Kidney (tissue), 14 donors: ENCODE data around the gene TCF7L2. TPM values are rescaled to one million over a fixed set of nuclear protein-coding genes. Genes with fewer than 3 reads are reported as not detected.

Source experiments
- DNase-seq, 5 donors: peaks; one replicate each; pipeline ENCODE4 v3.0.0-alpha.2; 2013 to 2020
- FAIRE-seq: peaks from 2 replicates; lab custom pipeline; 2012; peaks lifted over from hg19 to GRCh38; lab: Jason Lieb, UNC
- H3K27ac ChIP-seq, 2 donors: one replicate each; pipeline ENCODE4 v1.7.0; 2013; ENCODE audit warnings: low read depth in 2 of 2, low read length in 2 of 2, inconsistent platforms in 1 of 2
- H3K27me3 ChIP-seq: one replicate; pipeline ENCODE4 v1.7.1; 2013; ENCODE audit warnings: low read length, inconsistent platforms; ENCODE audit not compliant: control insufficient read depth, insufficient read depth
- H3K36me3 ChIP-seq, 3 donors: one replicate each; pipeline versions ENCODE4 v1.7.0 to v1.7.1; 2013; ENCODE audit warnings: low read length in 3 of 3, control low read depth in 1 of 3, inconsistent platforms in 1 of 3; ENCODE audit not compliant: insufficient read depth in 3 of 3, control insufficient read depth in 2 of 3
- H3K4me1 ChIP-seq, 3 donors: one replicate each; pipeline versions ENCODE4 v1.7.0 to v1.7.1; 2013; ENCODE audit warnings: low read length in 3 of 3, inconsistent platforms in 1 of 3, low read depth in 1 of 3; ENCODE audit not compliant: control insufficient read depth in 2 of 3, insufficient read depth in 2 of 3
- H3K4me3 ChIP-seq, 3 donors: one replicate each; pipeline versions ENCODE4 v1.7.0 to v1.8.1; 2013; ENCODE audit warnings: low read length in 3 of 3, control low read depth in 1 of 3, inconsistent platforms in 1 of 3
- H3K9ac ChIP-seq, 3 donors: one replicate each; pipeline versions ENCODE4 v1.7.0 to v1.7.1; 2013; ENCODE audit warnings: low read length in 3 of 3, control low read depth in 1 of 3, inconsistent platforms in 1 of 3
- H3K9me3 ChIP-seq, 3 donors: one replicate each; pipeline versions ENCODE4 v1.7.0 to v1.7.1; 2013; ENCODE audit warnings: low read length in 3 of 3, control low read depth in 1 of 3, inconsistent platforms in 1 of 3; ENCODE audit not compliant: control insufficient read depth in 2 of 3, insufficient read depth in 1 of 3
- intact Hi-C: fragments of 100-400 bp; cut with DNase I; formaldehyde crosslinking; loops from one replicate; pipeline ENCODE4 v1.11.1; 2022
- polyA plus RNA-seq: library from polyadenylated mRNA; stranded (reverse); fragments of 350-450 nt; fragmentation: Illumina TruSeq; extraction: RNeasy Lipid Tissue Mini Kit (QIAGEN cat#74804); gene quantifications from one replicate; pipeline ENCODE4 v1.2.3, GENCODE V29; 2014; ENCODE audit warnings: low read depth, low replicate concordance; ENCODE audit not compliant: insufficient read depth
- total RNA-seq: library from RNA; stranded (reverse); fragmentation: NEBNext Ultra II Directional; extraction: Animal tissue kit (Norgen Biotek cat#: 25700); gene quantifications from one replicate; pipeline ENCODE4 v1.2.1, GENCODE V29; 2021
- TF ChIP-seq, protein P1 (sequence below): IDR thresholded peaks from 3 replicates; pipeline ENCODE4 v1.5.1; 2012; ENCODE audit warnings: mild to moderate bottlenecking, moderate library complexity, borderline replicate concordance; ENCODE audit not compliant: insufficient read depth; ENCODE audit errors: extremely low read depth
- donor health status: control.
- donor health status: control.
- donor health status: control.
- donor health status: control.
- donor health status: control.
- donor health status: DM: yes; HTN: yes; CAD: no.
- donor health status: Normal renal cell carcinoma (clear cell type).

TCF7L2 gene
- total and polyA plus RNA-seq, 2 donors from 2014 or later: 6.5 to 32.4 TPM

DNA sequence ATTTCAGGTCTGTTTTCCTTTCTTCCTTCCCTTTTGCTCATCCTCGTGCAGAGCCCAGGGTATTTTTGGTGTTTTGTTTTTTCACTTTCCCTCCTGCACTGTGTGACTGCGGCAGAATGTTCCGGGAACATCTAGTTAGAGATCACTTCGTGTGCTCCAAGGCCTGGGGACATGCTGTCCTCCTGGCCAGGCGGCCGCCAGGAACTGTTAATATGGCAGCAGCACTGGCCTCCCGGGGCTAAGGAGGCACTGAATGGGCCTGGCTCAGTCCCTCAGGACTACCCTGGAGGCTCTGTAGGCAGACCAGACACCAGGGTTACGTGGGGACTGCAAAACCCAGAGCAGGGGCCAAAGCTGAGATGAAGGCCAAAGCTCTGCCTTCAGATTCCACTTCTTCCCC is 43.1 kb upstream of the TCF7L2 start:
- no peak for DNase-seq
- intact Hi-C loops: no loop called here
- H3K4me3 ChIP-seq: no peak overlapping the region
- H3K27ac ChIP-seq: no peak overlapping the region
- no peaks in the 10 kb centered on the region for H3K36me3 ChIP-seq
- peaks cover 0 to 2% (median 0%) of the 10 kb centered on the region in 3 donors for H3K4me1 ChIP-seq
- no peak overlapping the region for H3K9ac ChIP-seq
- TF ChIP-seq, protein P1, sequence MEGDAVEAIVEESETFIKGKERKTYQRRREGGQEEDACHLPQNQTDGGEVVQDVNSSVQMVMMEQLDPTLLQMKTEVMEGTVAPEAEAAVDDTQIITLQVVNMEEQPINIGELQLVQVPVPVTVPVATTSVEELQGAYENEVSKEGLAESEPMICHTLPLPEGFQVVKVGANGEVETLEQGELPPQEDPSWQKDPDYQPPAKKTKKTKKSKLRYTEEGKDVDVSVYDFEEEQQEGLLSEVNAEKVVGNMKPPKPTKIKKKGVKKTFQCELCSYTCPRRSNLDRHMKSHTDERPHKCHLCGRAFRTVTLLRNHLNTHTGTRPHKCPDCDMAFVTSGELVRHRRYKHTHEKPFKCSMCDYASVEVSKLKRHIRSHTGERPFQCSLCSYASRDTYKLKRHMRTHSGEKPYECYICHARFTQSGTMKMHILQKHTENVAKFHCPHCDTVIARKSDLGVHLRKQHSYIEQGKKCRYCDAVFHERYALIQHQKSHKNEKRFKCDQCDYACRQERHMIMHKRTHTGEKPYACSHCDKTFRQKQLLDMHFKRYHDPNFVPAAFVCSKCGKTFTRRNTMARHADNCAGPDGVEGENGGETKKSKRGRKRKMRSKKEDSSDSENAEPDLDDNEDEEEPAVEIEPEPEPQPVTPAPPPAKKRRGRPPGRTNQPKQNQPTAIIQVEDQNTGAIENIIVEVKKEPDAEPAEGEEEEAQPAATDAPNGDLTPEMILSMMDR: no peak
- H3K9me3 ChIP-seq: no peaks in the 10 kb centered on the region
- H3K27me3 ChIP-seq: no peaks in the 10 kb centered on the region
- no peak for FAIRE-seq

DNA sequence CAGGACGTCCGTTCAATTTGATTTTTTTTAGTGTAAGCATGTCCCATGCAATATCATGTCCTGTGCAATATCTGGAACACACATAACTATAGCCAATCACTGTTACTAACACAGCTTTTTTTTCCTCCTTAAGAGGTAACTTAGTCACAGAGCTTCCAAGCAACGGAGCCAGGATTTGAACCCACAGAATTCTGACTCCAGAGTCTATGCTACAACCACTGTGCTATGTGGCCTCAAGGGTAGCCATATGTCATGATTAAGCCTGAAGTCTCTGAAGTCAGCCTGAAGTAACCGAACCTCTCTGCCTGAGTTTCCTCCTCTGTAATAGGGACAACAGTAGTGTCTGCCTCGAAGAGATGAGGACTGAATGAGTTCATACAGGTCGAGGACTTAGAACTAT is 42.2 kb upstream of the TCF7L2 start:
- TF ChIP-seq, protein P1: no peak
- H3K27me3 ChIP-seq: no peaks in the 10 kb centered on the region
- no peaks in the 10 kb centered on the region for H3K9me3 ChIP-seq
- no peak for FAIRE-seq
- intact Hi-C loops: no loop called here
- peaks cover 0 to 9% (median 2%) of the 10 kb centered on the region in 3 donors for H3K4me1 ChIP-seq
- H3K36me3 ChIP-seq: no peaks in the 10 kb centered on the region
- no peak overlapping the region for H3K4me3 ChIP-seq
- H3K27ac ChIP-seq: no peak overlapping the region
- H3K9ac ChIP-seq: no peak overlapping the region
- no peak for DNase-seq

DNA sequence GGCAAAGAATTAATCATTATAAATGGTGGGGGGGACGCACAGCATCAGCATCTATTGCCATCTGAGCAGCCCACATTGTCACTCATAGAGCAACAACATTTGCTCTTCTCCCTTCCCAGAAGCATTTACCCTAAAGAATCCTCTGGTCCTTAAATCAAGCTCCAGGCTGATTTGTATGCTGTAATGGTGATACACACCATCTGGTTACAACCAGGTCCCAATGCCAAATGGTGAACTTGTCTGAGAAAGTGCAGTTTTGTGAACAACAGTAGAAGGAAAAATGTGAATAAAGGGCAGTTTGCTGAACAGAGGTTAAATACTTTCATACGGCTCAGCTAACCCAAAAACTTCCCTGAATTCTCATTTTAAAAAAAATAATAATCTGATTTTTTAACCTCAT is 38.8 kb upstream of the TCF7L2 start:
- no peaks in the 10 kb centered on the region for H3K9me3 ChIP-seq
- peaks cover under 1 to 14% (median 2%) of the 10 kb centered on the region in 3 donors for H3K4me1 ChIP-seq
- FAIRE-seq (no peak), DNase-seq (peak in 3 of 5 donors; percentile 59 to 90 (median 87))
- H3K27me3 ChIP-seq: no peaks in the 10 kb centered on the region
- intact Hi-C loops: no loop called here
- TF ChIP-seq, protein P1: no peak
- no peak overlapping the region for H3K4me3 ChIP-seq
- H3K9ac ChIP-seq: no peak overlapping the region
- H3K36me3 ChIP-seq: no peaks in the 10 kb centered on the region
- H3K27ac ChIP-seq: no peak overlapping the region

DNA sequence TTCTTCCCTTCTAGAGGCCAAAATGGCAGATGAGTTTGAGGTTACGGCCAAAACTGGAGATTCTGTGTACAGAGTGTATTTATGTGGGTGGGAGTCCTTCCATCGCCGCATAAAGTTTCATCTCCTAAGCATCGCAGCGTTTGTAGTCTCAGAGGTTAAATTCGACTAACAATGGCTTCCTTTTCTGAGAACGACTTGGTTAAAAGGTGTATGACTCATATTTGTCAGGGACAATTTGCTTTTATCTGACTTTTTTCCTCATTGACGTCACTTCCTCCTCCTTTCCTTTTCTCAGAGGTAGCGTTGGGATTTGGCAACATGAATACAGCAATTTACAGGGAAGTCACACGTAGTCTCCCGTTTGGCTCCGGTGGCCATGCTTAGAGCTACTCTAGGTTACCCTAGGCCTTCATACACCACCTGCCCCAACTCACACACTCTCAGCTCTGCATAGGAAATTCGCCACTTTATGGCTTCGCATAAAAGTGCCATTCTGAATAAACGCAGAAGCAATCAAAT is 37.6 kb upstream of the TCF7L2 start:
- H3K27ac ChIP-seq: no peak overlapping the region
- intact Hi-C loops: no loop called here

More for the DNA sequence above, 37.6 kb upstream of the TCF7L2 start:
- no peak for FAIRE-seq
- peaks cover 2 to 15% (median 5%) of the 10 kb centered on the region in 3 donors for H3K4me1 ChIP-seq
- TF ChIP-seq, protein P1: no peak
- H3K9me3 ChIP-seq: no peaks in the 10 kb centered on the region
- no peaks in the 10 kb centered on the region for H3K27me3 ChIP-seq
- H3K9ac ChIP-seq: peak overlapping the region in 1 of 3 donors; percentile 12
- peak in 4 of 5 donors; percentile 65 to 96 (median 88) for DNase-seq
- peak overlapping the region in 2 of 3 donors; percentile 2 to 47 for H3K4me3 ChIP-seq
- no peaks in the 10 kb centered on the region for H3K36me3 ChIP-seq
